HEK293T (cell line): ENCODE data around the gene RAD18.

Experiments
- BHLHE40 ChIP-seq: fragments of 450-650 bp; IDR thresholded peaks from 2 replicates; pipeline ENCODE4 v1.6.1; 2016; ENCODE audit warnings: mild to moderate bottlenecking, moderate library complexity, borderline replicate concordance
- FOXA1 ChIP-seq: fragments of 450-650 bp; IDR thresholded peaks from 2 replicates; pipeline ENCODE4 v1.6.1; 2016; ENCODE audit warnings: mild to moderate bottlenecking
- FOXK2 ChIP-seq: fragments of 450-650 bp; IDR thresholded peaks from 2 replicates; pipeline ENCODE4 v1.6.1; 2016; ENCODE audit warnings: mild to moderate bottlenecking
- FOXM1 ChIP-seq: fragments of 450-650 bp; IDR thresholded peaks from 2 replicates; pipeline ENCODE4 v1.6.1; 2017; ENCODE audit warnings: mild to moderate bottlenecking, borderline replicate concordance
- HDGF ChIP-seq: fragments of 450-650 bp; IDR thresholded peaks from 2 replicates; pipeline ENCODE4 v1.6.1; 2017; ENCODE audit warnings: antibody characterized with exemption, borderline replicate concordance
- LEF1 ChIP-seq: fragments of 450-650 bp; IDR thresholded peaks from 2 replicates; pipeline ENCODE4 v1.6.1; 2017; ENCODE audit warnings: mild to moderate bottlenecking, borderline replicate concordance
- SP1 ChIP-seq: fragments of 450-650 bp; IDR thresholded peaks from 2 replicates; pipeline ENCODE4 v1.6.1; 2017
- SUZ12 ChIP-seq: fragments of 450-650 bp; IDR thresholded peaks from 2 replicates; pipeline ENCODE4 v1.6.1; 2016; ENCODE audit warnings: mild to moderate bottlenecking
- TARDBP ChIP-seq: fragments of 450-650 bp; IDR thresholded peaks from 2 replicates; pipeline ENCODE4 v1.6.1; 2016
- ZNF384 ChIP-seq: fragments of 450-650 bp; IDR thresholded peaks from 2 replicates; pipeline ENCODE4 v1.6.1; 2016

- TF ChIP-seq SUZ12 (no peak), FOXM1 (no peak), TARDBP (no peak), ZNF384 (no peak), LEF1 (no peak), HDGF (no peak), FOXK2 (no peak), FOXA1 (no peak), BHLHE40 (no peak), SP1 (no peak)
These were observed 93.7 kb downstream of the RAD18 start for GRCh38 chr3:8869613-8870012.
